CD14-positive monocyte (primary cell): Measurements from ENCODE around the gene SPINT2. TPM values are rescaled to one million over a fixed set of nuclear protein-coding genes. Genes with fewer than 3 reads are reported as not detected.

ENCODE experiments used
- DNase-seq, 3 donors: peaks; one replicate each; pipeline ENCODE4 v3.0.0-alpha.2; 2011 to 2022
- H2AFZ ChIP-seq: 2 replicates; pipeline ENCODE4 v1.6.0; 2012; ENCODE audit warnings: mild to moderate bottlenecking, low read depth, low read length, inconsistent platforms; ENCODE audit not compliant: insufficient read depth, poor library complexity, severe bottlenecking
- H3K27ac ChIP-seq, 2 donors: 1 replicate in 1 of 2; 2 replicates in 1 of 2; pipeline ENCODE4 v1.5.1; 2012 to 2013; ENCODE audit warnings: low read length in 2 of 2, control low read depth in 1 of 2, inconsistent platforms in 1 of 2, low read depth in 1 of 2, mild to moderate bottlenecking in 1 of 2
- H3K27me3 ChIP-seq, 2 donors: one replicate each; pipeline versions ENCODE4 v1.6.0 to v1.6.1; 2011 to 2013; ENCODE audit warnings: low read length in 2 of 2; ENCODE audit not compliant: control insufficient read depth in 2 of 2, insufficient read depth in 2 of 2
- H3K36me3 ChIP-seq, 2 donors: replicated peaks in 1 of 2; 1 replicate in 1 of 2; 2 replicates in 1 of 2; pipeline versions ENCODE4 v1.5.1 to v1.6.1; 2012 to 2013; ENCODE audit warnings: low read length in 2 of 2, control low read depth in 1 of 2, inconsistent platforms in 1 of 2, mild to moderate bottlenecking in 1 of 2; ENCODE audit not compliant: insufficient read depth in 2 of 2, control insufficient read depth in 1 of 2
- H3K4me1 ChIP-seq, 2 donors: 1 replicate in 1 of 2; 2 replicates in 1 of 2; pipeline versions ENCODE4 v1.5.1 to v1.6.1; 2012 to 2013; ENCODE audit warnings: low read length in 2 of 2, control low read depth in 1 of 2, inconsistent platforms in 1 of 2, mild to moderate bottlenecking in 1 of 2, moderate library complexity in 1 of 2; ENCODE audit not compliant: insufficient read depth in 2 of 2, control insufficient read depth in 1 of 2
- H3K4me2 ChIP-seq: replicated peaks from 2 replicates; pipeline ENCODE3; 2012; ENCODE audit warnings: low read length, moderate library complexity, mild to moderate bottlenecking; ENCODE audit not compliant: poor library complexity, severe bottlenecking; ENCODE audit errors: extremely low read depth
- H3K4me3 ChIP-seq, 3 experiments: fragments of 200-600 bp in 1 of 3; sonication (generic) in 1 of 3; replicated peaks in 1 of 3; 1 replicate in 2 of 3; 2 replicates in 1 of 3; pipeline ENCODE4 v1.5.1; 2011 to 2013; ENCODE audit warnings: low read length in 3 of 3, mild to moderate bottlenecking in 3 of 3, control low read depth in 2 of 3, low read depth in 2 of 3, inconsistent platforms in 1 of 3, moderate library complexity in 1 of 3
- H3K79me2 ChIP-seq: 2 replicates; pipeline ENCODE4 v1.6.0; 2012; ENCODE audit warnings: mild to moderate bottlenecking, control low read depth, inconsistent platforms, low read length, moderate library complexity; ENCODE audit not compliant: insufficient read depth
- H3K9ac ChIP-seq: 2 replicates; pipeline ENCODE4 v1.6.0; 2017; ENCODE audit warnings: low read length, mild to moderate bottlenecking; ENCODE audit not compliant: insufficient read depth, poor library complexity, severe bottlenecking
- H3K9me3 ChIP-seq, 2 donors: replicated peaks in 1 of 2; 1 replicate in 1 of 2; 2 replicates in 1 of 2; pipeline versions ENCODE4 v1.5.1 to v1.6.1; 2012 to 2013; ENCODE audit warnings: low read length in 2 of 2, control low read depth in 1 of 2; ENCODE audit not compliant: control insufficient read depth in 1 of 2, insufficient read depth in 1 of 2
- H4K20me1 ChIP-seq: 2 replicates; pipeline ENCODE4 v1.6.0; 2012; ENCODE audit warnings: mild to moderate bottlenecking, low read length, control low read depth, moderate library complexity; ENCODE audit not compliant: insufficient read depth
- H3K27ac Mint-ChIP-seq, 7 donors: one replicate each; pipeline ENCODE4 v1.8.0; 2020; ENCODE audit warnings: mild to moderate bottlenecking in 7 of 7, mixed read lengths in 7 of 7, moderate library complexity in 6 of 7, inconsistent platforms in 2 of 7
- H3K27me3 Mint-ChIP-seq, 3 donors: one replicate each; pipeline ENCODE4 v1.8.0; 2021 to 2022; ENCODE audit warnings: low read depth in 3 of 3, mild to moderate bottlenecking in 3 of 3, mixed read lengths in 3 of 3, moderate library complexity in 3 of 3, inconsistent platforms in 1 of 3
- H3K36me3 Mint-ChIP-seq, 2 donors: one replicate each; pipeline ENCODE4 v1.8.0; 2020; ENCODE audit warnings: mixed read lengths in 2 of 2, inconsistent platforms in 1 of 2, mild to moderate bottlenecking in 1 of 2
- H3K4me1 Mint-ChIP-seq: one replicate; pipeline ENCODE4 v1.8.0; 2020; ENCODE audit warnings: mild to moderate bottlenecking, mixed read lengths
- H3K4me3 Mint-ChIP-seq, 2 donors: one replicate each; pipeline ENCODE4 v1.8.0; 2020; ENCODE audit warnings: mild to moderate bottlenecking in 2 of 2, mixed read lengths in 2 of 2, moderate library complexity in 1 of 2
- H3K9me3 Mint-ChIP-seq, 7 donors: one replicate each; pipeline ENCODE4 v1.8.0; 2020 to 2022; ENCODE audit warnings: mixed read lengths in 7 of 7, mild to moderate bottlenecking in 6 of 7, moderate library complexity in 6 of 7, inconsistent platforms in 2 of 7
- WGBS: methylation state at CpG from one replicate; pipeline ENCODE4 v1.1.5; 2013; ENCODE audit warnings: missing lambda C conversion rate; ENCODE audit not compliant: insufficient coverage; 5-methylcytosine and 5-hydroxymethylcytosine counted together
- intact Hi-C, 2 donors: fragments of 100-400 bp; cut with micrococcal nuclease; formaldehyde crosslinking; loops; one replicate each; pipeline versions ENCODE4 v1.15.0 to v1.15.1; 2023
- polyA plus RNA-seq, 3 donors: library from polyadenylated mRNA; depleted of rRNA in 1 of 3; unstranded in 2 of 3; stranded (reverse) in 1 of 3; fragments of 300-500 nt in 2 of 3; fragments of >200 nt in 1 of 3; fragmentation: Illumina TruSeq in 2 of 3; gene quantifications; 1 replicate in 2 of 3; 2 replicates in 1 of 3; pipeline ENCODE4 v1.2.3, GENCODE V29; 2012 to 2021
- TF ChIP-seq, protein P1 (sequence below): fragments of 200-600 bp; IDR thresholded peaks from one replicate; pipeline ENCODE4 v1.8.0; 2022; ENCODE audit warnings: antibody characterized with exemption, mild to moderate bottlenecking

Gene SPINT2
- polyA plus RNA-seq, 3 donors = 42.9 to 139 (median 114) TPM

DNA sequence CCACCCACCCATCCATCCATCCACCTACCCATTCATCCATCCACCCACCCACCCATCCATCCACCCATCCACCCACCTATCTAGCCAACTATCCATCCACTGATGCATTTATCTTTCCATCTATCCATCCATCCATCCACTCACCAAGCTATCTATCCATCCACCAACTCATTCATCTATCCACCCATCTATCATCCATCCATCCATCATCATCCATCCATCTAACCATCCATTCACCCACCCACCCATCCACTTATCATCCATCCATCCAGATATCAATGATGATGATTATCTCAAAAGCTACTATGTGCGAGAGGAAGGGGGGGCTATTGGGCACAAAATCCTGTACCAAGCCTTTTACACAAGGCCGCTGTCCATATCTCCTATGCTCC is 45.9 kb downstream of the SPINT2 start:
- WGBS = no CpG with 5 or more reads among the region's 2 CpGs
- Histone ChIP-seq H2AFZ (no peak overlapping the region), H3K4me1 (peaks cover 38 to 53% of the 10 kb centered on the region in 2 donors), H3K9ac (no peak overlapping the region), H3K27me3 (no peaks in the 10 kb centered on the region), H3K4me2 (no peak overlapping the region), H3K79me2 (peaks cover 43% of the 10 kb centered on the region), H3K27ac (no peak overlapping the region), H3K9me3 (no peaks in the 10 kb centered on the region), H3K36me3 (peaks cover 15 to 20% of the 10 kb centered on the region in 2 donors), H4K20me1 (no peaks in the 10 kb centered on the region), H3K4me3 (no peak overlapping the region)
- Mint-ChIP-seq H3K36me3 (peaks cover 40 to 49% of the 10 kb centered on the region in 2 donors), H3K4me3 (no peak overlapping the region), H3K4me1 (peaks cover 44% of the 10 kb centered on the region), H3K9me3 (peaks cover 0 to 3% (median 0%) of the 10 kb centered on the region in 7 donors), H3K27me3 (peaks cover 0 to 6% (median 3%) of the 10 kb centered on the region in 3 donors), H3K27ac (no peak overlapping the region)
- DNase-seq = no peak
- TF ChIP-seq, protein P1, sequence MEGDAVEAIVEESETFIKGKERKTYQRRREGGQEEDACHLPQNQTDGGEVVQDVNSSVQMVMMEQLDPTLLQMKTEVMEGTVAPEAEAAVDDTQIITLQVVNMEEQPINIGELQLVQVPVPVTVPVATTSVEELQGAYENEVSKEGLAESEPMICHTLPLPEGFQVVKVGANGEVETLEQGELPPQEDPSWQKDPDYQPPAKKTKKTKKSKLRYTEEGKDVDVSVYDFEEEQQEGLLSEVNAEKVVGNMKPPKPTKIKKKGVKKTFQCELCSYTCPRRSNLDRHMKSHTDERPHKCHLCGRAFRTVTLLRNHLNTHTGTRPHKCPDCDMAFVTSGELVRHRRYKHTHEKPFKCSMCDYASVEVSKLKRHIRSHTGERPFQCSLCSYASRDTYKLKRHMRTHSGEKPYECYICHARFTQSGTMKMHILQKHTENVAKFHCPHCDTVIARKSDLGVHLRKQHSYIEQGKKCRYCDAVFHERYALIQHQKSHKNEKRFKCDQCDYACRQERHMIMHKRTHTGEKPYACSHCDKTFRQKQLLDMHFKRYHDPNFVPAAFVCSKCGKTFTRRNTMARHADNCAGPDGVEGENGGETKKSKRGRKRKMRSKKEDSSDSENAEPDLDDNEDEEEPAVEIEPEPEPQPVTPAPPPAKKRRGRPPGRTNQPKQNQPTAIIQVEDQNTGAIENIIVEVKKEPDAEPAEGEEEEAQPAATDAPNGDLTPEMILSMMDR = no peak
- intact Hi-C loops = no loop called here

DNA sequence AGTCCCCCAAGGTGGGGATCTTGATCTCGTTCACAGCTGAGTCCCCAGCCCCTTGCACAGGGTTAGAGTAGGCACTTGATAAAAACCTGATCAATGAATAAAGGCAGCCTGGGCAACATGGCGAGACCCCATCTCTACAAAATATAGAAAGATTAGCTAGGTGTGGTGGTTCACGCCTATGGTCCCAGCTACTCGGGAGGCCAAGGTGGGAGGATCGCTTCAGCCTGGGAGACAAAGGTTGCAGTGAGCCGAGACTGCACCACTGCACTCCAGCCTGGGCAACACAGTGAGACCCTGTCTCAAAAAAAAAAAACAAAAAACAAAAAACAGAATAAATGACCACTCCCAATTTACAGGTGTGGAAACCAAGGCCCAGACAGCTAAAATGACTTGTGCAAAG is 46.6 kb downstream of the SPINT2 start:
- Histone ChIP-seq H3K36me3 (peaks cover 15% of the 10 kb centered on the region in 2 donors), H3K27me3 (no peaks in the 10 kb centered on the region), H2AFZ (no peak overlapping the region), H3K9me3 (no peaks in the 10 kb centered on the region), H3K4me1 (peaks cover 41 to 57% of the 10 kb centered on the region in 2 donors), H4K20me1 (no peaks in the 10 kb centered on the region), H3K9ac (no peak overlapping the region), H3K79me2 (peaks cover 45% of the 10 kb centered on the region), H3K27ac (no peak overlapping the region), H3K4me2 (no peak overlapping the region), H3K4me3 (no peak overlapping the region)
- 100% methylated on average over 1 of the region's 6 CpGs for WGBS
- Mint-ChIP-seq H3K9me3 (peaks cover 0 to 3% (median 0%) of the 10 kb centered on the region in 7 donors), H3K27me3 (peaks cover 0 to 6% (median 3%) of the 10 kb centered on the region in 3 donors), H3K36me3 (peaks cover 35 to 42% of the 10 kb centered on the region in 2 donors), H3K4me1 (peaks cover 47% of the 10 kb centered on the region), H3K27ac (peak overlapping the region in 1 of 7 donors; percentile 50), H3K4me3 (no peak overlapping the region)
- DNase-seq = no peak
- TF ChIP-seq, protein P1 = no peak
- intact Hi-C loops = no loop called here
